K562 (cell line): ENCODE data around the gene CIAO3. TPM values are rescaled to one million over a fixed set of nuclear protein-coding genes. Genes with fewer than 3 reads are reported as not detected.

Source experiments
- ARHGAP35 ChIP-seq: fragments of 450-650 bp; IDR thresholded peaks from 2 replicates; pipeline ENCODE4 v1.6.1; 2018; ENCODE audit not compliant: partially characterized antibody
- ARID2 ChIP-seq: fragments of 450-650 bp; IDR thresholded peaks from 2 replicates; pipeline ENCODE4 v1.6.1; 2017; ENCODE audit warnings: antibody characterized with exemption, mild to moderate bottlenecking
- BRCA1 ChIP-seq, 2 experiments: fragments of 450-650 bp in 1 of 2; sonication (generic) in 1 of 2; formaldehyde crosslinking in 1 of 2; IDR thresholded peaks; 2 replicates each; pipeline versions ENCODE4 v1.5.0 to v1.6.1; 2017 to 2020; ENCODE audit warnings: mild to moderate bottlenecking in 1 of 2, missing genetic modification reagents in 1 of 2
- CCAR2 ChIP-seq: fragments of 200-400 bp; formaldehyde crosslinking; IDR thresholded peaks from 2 replicates; pipeline ENCODE4 v1.6.1; 2017; ENCODE audit warnings: mild to moderate bottlenecking, low read depth, low read length
- CREB1 ChIP-seq, 2 experiments: sonication (generic) in 1 of 2; formaldehyde crosslinking in 1 of 2; IDR thresholded peaks; 2 replicates each; pipeline versions ENCODE4 v1.6.1 to v1.8.0; 2012 to 2022; ENCODE audit warnings: inconsistent platforms in 1 of 2, mild to moderate bottlenecking in 1 of 2, missing genetic modification reagents in 1 of 2, moderate library complexity in 1 of 2
- ERF ChIP-seq: fragments of 450-650 bp; formaldehyde crosslinking; IDR thresholded peaks from 2 replicates; pipeline ENCODE4 v1.4.0; 2020; ENCODE audit warnings: mild to moderate bottlenecking, mixed read lengths
- ESRRA ChIP-seq: fragments of 450-650 bp; IDR thresholded peaks from 2 replicates; pipeline ENCODE4 v1.6.1; 2014; ENCODE audit warnings: low read depth, mild to moderate bottlenecking, moderate library complexity, borderline replicate concordance
- FOXP1 ChIP-seq: sonication (generic); formaldehyde crosslinking; IDR thresholded peaks from 2 replicates; pipeline ENCODE4 v1.8.0; 2022; ENCODE audit warnings: mild to moderate bottlenecking, missing genetic modification reagents
- HNRNPUL1 ChIP-seq: fragments of 200-400 bp; formaldehyde crosslinking; IDR thresholded peaks from 2 replicates; pipeline ENCODE4 v1.6.1; 2017; ENCODE audit warnings: low read length
- MBD1 ChIP-seq: fragments of 250-450 bp; sonication (Bioruptor Pico); IDR thresholded peaks from 2 replicates; pipeline ENCODE4 v1.8.0; 2022; ENCODE audit warnings: inconsistent platforms
- MIER1 ChIP-seq: fragments of 450-650 bp; IDR thresholded peaks from 2 replicates; pipeline ENCODE4 v1.6.1; 2016; ENCODE audit warnings: antibody characterized with exemption, mild to moderate bottlenecking, low read depth
- NCOA4 ChIP-seq: fragments of 450-650 bp; IDR thresholded peaks from 2 replicates; pipeline ENCODE4 v1.6.1; 2018; ENCODE audit warnings: mild to moderate bottlenecking; ENCODE audit not compliant: partially characterized antibody
- NEUROD1 ChIP-seq: fragments of 150-350 bp; IDR thresholded peaks from 2 replicates; pipeline ENCODE4 v1.6.1; 2014; ENCODE audit warnings: borderline replicate concordance, low read length, low read depth; ENCODE audit not compliant: partially characterized antibody
- POLR3A ChIP-seq: IDR thresholded peaks from 2 replicates; pipeline ENCODE4 v1.6.1; 2011; ENCODE audit warnings: borderline replicate concordance, mild to moderate bottlenecking, moderate library complexity; ENCODE audit not compliant: insufficient read length, insufficient read depth; ENCODE audit errors: extremely low read depth
- PTRF ChIP-seq: fragments of 450-650 bp; IDR thresholded peaks from 2 replicates; pipeline ENCODE4 v1.6.1; 2016; ENCODE audit warnings: mild to moderate bottlenecking, missing genetic modification characterization, missing compliant biosample characterization
- SNIP1 ChIP-seq: fragments of 450-650 bp; IDR thresholded peaks from 2 replicates; pipeline ENCODE4 v1.7.1; 2017; ENCODE audit warnings: low read depth, mild to moderate bottlenecking
- SRSF1 ChIP-seq: fragments of 200-400 bp; formaldehyde crosslinking; IDR thresholded peaks from 2 replicates; pipeline ENCODE4 v1.6.1; 2017; ENCODE audit warnings: mild to moderate bottlenecking, low read depth, low read length, moderate library complexity
- TGIF2 ChIP-seq: sonication (generic); formaldehyde crosslinking; IDR thresholded peaks from 2 replicates; pipeline ENCODE4 v1.8.1; 2022; ENCODE audit warnings: mild to moderate bottlenecking, missing genetic modification reagents, moderate library complexity
- ZFP30 ChIP-seq: fragments of 250-450 bp; sonication (Bioruptor Pico); IDR thresholded peaks from 2 replicates; pipeline ENCODE4 v1.8.0; 2022; ENCODE audit warnings: moderate library complexity, mild to moderate bottlenecking, inconsistent platforms, borderline replicate concordance
- ZNF121 ChIP-seq: sonication (generic); formaldehyde crosslinking; conservative IDR thresholded peaks from 2 replicates; pipeline ENCODE4 v1.8.0; 2022; ENCODE audit warnings: missing genetic modification reagents
- ZNF134 ChIP-seq: fragments of 250-450 bp; sonication (Bioruptor Pico); conservative IDR thresholded peaks from 2 replicates; pipeline ENCODE4 v1.4.0; 2020
- ZNF217 ChIP-seq: sonication (generic); formaldehyde crosslinking; IDR thresholded peaks from 2 replicates; pipeline ENCODE4 v1.8.0; 2022; ENCODE audit warnings: mild to moderate bottlenecking, missing genetic modification reagents
- ZNF431 ChIP-seq: sonication (generic); formaldehyde crosslinking; IDR thresholded peaks from 2 replicates; pipeline ENCODE4 v1.8.0; 2022; ENCODE audit warnings: mild to moderate bottlenecking, missing genetic modification reagents
- ZNF436 ChIP-seq: fragments of 250-450, 450-650 bp; sonication (Bioruptor Pico); formaldehyde crosslinking; IDR thresholded peaks from 2 replicates; pipeline ENCODE4 v1.7.0; 2020; ENCODE audit warnings: mild to moderate bottlenecking
- polyA plus RNA-seq, 8 experiments: library from polyadenylated mRNA; depleted of rRNA in 4 of 8; stranded (reverse) in 5 of 8; unstranded in 3 of 8; fragments of >200 nt; fragmentation: Nextera tagmentation in 2 of 8; fragmentation: Illumina TruSeq in 1 of 8; extraction: Ambion mirVana in 2 of 8; extraction: Trizol in 1 of 8; gene quantifications; 2 replicates each; pipeline versions ENCODE4 v1.2.1 to v1.2.3, GENCODE V29; 2011 to 2014; ENCODE audit warnings: inconsistent platforms in 1 of 8, missing spikeins in 1 of 8
- total RNA-seq, 7 experiments: library from RNA; depleted of rRNA in 6 of 7; stranded (reverse); fragments of >200 nt in 6 of 7; fragmentation: Illumina TruSeq in 2 of 7; extraction: Trizol in 2 of 7; gene quantifications; 2 replicates each; pipeline versions ENCODE4 v1.2.1 to v1.2.3, GENCODE V29; 2011 to 2021; ENCODE audit warnings: low replicate concordance in 1 of 7
- TF ChIP-seq, protein P1 (sequence below): fragments of 250-450 bp; sonication (Bioruptor Pico); IDR thresholded peaks from 2 replicates; pipeline ENCODE4 v1.5.0; 2020; ENCODE audit warnings: mild to moderate bottlenecking

Gene CIAO3
- total and polyA plus RNA-seq, 9 of the 15 experiments (the other 6 are each of a cell fraction or from before 2014, with no cell fraction given) = 2.2 to 35.6 (median 18.7) TPM

DNA sequence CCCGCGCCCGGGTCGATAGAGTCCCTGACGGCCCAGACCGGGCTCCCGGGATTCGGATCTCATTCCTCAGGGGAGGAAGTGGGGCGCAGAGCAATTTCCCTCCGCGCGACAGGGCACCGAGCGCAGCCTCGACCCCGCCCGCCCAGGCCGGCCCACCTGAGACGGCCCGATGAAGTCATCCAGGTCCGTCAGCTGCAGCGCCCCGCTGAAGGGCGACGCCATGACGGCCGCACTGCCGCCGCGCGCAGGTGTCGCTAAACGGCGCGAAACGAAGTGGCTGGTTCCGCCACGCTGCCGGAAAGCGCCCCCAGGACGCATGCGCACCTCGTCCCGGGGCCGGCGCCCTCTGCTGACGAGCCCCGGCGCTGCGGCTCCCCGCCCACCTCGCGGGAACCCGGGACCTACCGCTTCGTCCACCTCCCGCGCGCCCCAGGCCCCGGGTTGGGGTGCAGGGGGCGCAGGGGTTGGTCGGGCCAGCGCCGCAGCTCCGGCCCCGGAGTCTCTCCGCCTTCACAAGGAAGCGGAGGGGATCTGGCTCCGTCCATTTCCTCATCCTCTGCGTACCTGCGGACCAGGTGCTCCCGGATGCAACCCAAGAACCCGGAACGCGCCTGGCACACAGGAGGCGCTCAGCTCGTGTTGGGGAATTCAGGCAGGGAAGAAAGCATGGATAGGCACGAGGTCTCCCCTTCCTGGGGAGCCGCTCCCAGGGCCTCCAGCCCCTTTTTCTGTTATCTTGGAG is at the start of gene CIAO3 (continued):
- TF ChIP-seq SNIP1 = no peak
- no peak for TF ChIP-seq ZNF217 (CRISPR knock-in tag)
- TF ChIP-seq, protein P1, sequence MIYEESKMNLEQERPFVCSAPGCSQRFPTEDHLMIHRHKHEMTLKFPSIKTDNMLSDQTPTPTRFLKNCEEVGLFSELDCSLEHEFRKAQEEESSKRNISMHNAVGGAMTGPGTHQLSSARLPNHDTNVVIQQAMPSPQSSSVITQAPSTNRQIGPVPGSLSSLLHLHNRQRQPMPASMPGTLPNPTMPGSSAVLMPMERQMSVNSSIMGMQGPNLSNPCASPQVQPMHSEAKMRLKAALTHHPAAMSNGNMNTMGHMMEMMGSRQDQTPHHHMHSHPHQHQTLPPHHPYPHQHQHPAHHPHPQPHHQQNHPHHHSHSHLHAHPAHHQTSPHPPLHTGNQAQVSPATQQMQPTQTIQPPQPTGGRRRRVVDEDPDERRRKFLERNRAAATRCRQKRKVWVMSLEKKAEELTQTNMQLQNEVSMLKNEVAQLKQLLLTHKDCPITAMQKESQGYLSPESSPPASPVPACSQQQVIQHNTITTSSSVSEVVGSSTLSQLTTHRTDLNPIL (CRISPR knock-in tag) = no peak
- TF ChIP-seq BRCA1 (IDR thresholded peaks at IDR 0.05) = no peak
- TF ChIP-seq BRCA1 (CRISPR knock-in tag; IDR thresholded peaks at IDR 0.05) = no peak
- no peak for TF ChIP-seq ZNF436
- no peak for TF ChIP-seq ZNF121
- TF ChIP-seq ZNF134 (CRISPR knock-in tag) = no peak
- TF ChIP-seq TGIF2 (CRISPR knock-in tag) = no peak; the same call in 1 of the 2 replicates
- no peak for TF ChIP-seq ARID2
- TF ChIP-seq SRSF1 = no peak
- TF ChIP-seq NEUROD1 = no peak
- no peak for TF ChIP-seq POLR3A
- 0 out of 2 replicates have a peak, but pooled peaks have one; percentile 88 for TF ChIP-seq FOXP1
- no peak for TF ChIP-seq MBD1 (CRISPR knock-in tag)
- TF ChIP-seq ARHGAP35 = no peak
- TF ChIP-seq ZNF431 = no peak
- peak; percentile 97 for TF ChIP-seq CREB1 (IDR thresholded peaks at IDR 0.05)
- TF ChIP-seq CREB1 (CRISPR knock-in tag; IDR thresholded peaks at IDR 0.05) = peak; percentile 96
- TF ChIP-seq NCOA4 = no peak
- no peak for TF ChIP-seq PTRF (tag)
- peak; percentile 94 for TF ChIP-seq ESRRA
- TF ChIP-seq ZFP30 = no peak
- TF ChIP-seq CCAR2 = no peak
- no peak for TF ChIP-seq MIER1
- 0 out of 2 replicates have a peak, but pooled peaks have one; percentile 8 for TF ChIP-seq ERF (CRISPR knock-in tag)
- TF ChIP-seq HNRNPUL1 = no peak
